NCI-H1417 (cell line): ENCODE measurements around the gene RPAP3.

Source experiments
- DNase-seq, 3 experiments: peaks; one replicate each; lab custom pipeline; 2025; lab: John Stamatoyannopoulos, UW

The RPAP3 gene

GRCh38 chr12:47722136-47722834 is 16.5 kb upstream of the RPAP3 start:
- no peak for DNase-seq

GRCh38 chr12:47721431-47721973 is 15.7 kb upstream of the RPAP3 start:
- DNase-seq: no peak

- DNase-seq: no peak
Measured at GRCh38 chr12:47718531-47718930, 12.7 kb upstream of the RPAP3 start.

GRCh38 chr12:47717443-47718193 is 11.8 kb upstream of the RPAP3 start:
- DNase-seq: peak; percentile 21 to 79 (median 51)

DNA sequence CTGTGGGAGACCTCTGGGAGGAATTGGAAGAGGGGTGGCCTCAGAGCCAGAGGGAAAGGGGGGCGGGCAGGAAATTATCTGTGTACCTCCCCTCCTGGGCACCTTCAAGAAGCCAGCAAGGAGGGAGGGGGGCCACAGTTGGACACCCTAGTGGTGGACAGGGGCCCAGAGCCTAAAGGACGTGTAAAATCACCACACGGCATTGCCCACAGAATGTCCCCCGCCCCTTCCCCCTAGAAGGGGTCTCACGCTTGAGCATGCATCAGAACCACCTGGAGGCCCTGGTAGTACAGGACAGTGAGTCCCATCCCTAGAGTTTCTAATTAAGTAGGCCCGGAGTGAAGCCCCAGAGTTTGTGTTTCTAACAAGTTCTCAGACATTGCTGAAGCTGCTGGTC is 11.2 kb upstream of the RPAP3 start:
- no peak for DNase-seq

GRCh38 chr12:47715877-47716548 is 10.2 kb upstream of the RPAP3 start:
- no peak for DNase-seq

GRCh38 chr12:47715393-47715876 is 9.6 kb upstream of the RPAP3 start:
- DNase-seq: peak; percentile 66 to 93 (median 84)

- DNase-seq: no peak
Measured at GRCh38 chr12:47714826-47715386, 9.1 kb upstream of the RPAP3 start.

GRCh38 chr12:47712171-47712570 is 6.3 kb upstream of the RPAP3 start:
- DNase-seq: no peak

GRCh38 chr12:47711448-47711847 is 5.6 kb upstream of the RPAP3 start:
- no peak for DNase-seq

DNA sequence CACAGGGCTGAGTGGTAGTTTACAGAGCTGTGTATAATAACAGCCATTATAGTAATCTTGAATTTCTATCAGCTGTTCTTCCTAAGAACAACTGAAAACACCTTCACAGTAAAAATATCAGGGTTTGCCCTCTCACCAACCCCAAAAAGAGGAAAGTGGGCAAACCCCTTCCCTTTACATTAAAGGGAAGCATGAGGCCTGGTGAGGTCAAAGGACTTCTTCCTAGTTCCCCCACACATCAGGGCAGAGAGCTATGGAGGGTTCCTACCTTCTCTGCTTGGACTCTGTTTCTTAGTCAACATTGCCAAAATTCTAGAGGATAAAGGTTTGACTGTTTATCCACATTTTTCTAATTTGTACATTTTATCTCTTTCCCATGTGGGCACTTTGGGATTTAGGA is 4.4 kb upstream of the RPAP3 start:
- no peak for DNase-seq

DNA sequence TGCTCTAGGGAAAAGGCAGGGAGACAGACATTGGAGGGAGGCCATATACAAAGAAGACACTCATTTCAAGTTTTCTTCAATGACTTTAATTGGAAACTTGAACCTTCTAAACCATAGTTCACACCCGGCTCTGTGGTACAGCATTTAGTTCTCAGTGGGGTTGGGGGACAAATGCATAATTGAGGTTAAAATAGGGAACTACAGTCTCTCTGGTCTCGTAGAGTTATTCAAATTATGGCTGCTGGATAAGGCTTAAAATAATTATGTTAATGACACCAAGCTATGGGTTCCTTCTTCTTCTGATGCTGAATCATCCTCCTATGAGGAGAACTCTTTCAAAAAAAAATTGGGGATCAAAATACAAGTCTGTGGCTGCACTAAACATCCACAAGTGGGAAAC is 3.8 kb upstream of the RPAP3 start:
- no peak for DNase-seq

DNA sequence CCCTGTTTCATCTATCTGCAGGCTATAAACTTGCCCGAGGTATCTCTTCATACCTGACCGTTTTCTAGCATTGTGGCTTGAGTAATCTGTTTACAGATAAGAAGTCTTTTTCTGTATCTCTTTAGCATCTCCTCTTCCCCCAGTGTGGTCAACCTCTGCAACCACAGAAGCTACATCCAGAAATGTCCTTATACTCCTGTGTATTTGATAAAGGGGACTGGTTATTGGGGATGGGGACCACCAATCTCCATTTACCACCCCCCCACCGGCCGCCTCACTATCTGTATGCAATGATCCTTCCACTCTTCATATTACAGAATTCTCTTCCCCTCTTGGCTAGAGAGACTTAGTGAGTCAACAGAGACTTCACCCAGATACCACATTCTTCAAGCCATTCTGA is 3.4 kb upstream of the RPAP3 start:
- DNase-seq: no peak

DNA sequence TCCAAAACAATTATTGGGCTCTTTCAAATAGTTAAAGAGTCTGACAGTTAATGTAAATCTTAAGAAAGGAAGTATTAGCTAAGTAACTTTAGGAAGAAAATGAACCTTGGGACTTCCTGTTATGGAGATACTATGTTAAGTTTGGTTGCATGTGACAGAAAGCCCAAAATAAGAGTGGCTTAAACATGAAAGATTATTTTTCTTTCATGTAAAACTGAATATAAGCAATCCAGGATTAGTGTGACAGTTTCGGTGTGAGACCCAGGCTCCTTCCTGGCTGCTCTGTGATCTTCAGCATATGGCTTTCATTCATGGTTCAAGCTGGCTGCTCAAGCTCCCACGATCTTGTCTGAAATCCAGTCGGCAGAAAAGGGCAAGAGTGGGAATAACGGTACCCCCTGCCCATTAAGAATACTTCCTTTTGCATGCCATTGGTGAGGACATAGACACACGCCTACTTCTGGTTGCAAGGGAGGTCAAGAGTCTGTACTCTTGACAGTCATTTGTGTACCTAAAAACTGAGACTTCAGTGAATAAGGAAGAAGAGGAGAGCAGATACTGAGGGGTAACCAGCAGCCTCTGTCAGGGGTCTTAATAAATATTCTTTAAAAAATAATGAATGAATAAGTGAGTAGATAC is 2.2 kb upstream of the RPAP3 start:
- no peak for DNase-seq

DNA sequence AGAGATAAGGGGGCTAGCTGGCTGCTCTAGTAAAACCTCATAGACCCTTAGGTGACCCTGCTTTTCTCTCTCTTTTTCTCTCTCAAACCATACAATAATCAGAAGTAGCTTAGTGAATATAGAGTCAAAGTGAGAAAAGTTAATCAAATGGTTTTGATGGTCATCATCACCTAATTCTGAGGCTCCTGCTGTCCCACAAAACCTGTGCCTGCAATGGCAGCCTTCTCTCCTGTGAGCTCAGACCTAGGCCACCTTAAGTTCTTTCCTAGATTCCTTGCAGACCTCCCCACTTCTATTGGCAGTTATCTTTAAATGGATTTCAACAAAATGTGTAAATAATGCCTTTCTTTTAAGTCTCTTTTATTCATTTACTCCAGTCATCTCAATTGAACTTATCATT is 1.5 kb upstream of the RPAP3 start:
- DNase-seq: no peak

- no peak for DNase-seq
Measured at GRCh38 chr12:47705229-47705565, 633 bp downstream of the RPAP3 start.

- DNase-seq: no peak
Measured at GRCh38 chr12:47704719-47705118, 1.1 kb downstream of the RPAP3 start.

- no peak for DNase-seq
Measured at GRCh38 chr12:47700263-47700662, 5.6 kb downstream of the RPAP3 start.

- DNase-seq: no peak
Measured at GRCh38 chr12:47698631-47699030, 7.2 kb downstream of the RPAP3 start.

- DNase-seq: no peak
Measured at GRCh38 chr12:47698055-47698454, 7.8 kb downstream of the RPAP3 start.

DNA sequence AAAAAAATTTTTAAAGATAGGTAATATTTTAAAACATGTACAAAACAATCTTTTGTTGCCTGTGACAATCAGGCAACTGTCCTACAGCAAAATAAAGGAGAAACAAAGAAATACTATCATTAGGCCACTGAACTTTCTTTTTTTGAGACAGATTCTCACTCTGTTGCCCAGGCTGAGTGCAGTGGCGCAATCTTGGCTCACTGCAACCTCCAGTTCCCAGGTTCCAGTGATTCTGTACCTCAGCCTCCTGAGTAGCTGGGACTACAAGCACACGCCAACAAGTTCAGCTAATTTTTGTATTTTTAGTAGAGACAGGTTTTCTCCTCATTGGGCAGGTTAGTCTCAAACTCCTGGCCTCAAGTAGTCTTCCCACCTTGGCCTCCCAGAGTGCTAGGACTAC is 16.6 kb downstream of the RPAP3 start:
- DNase-seq: no peak

GRCh38 chr12:47687636-47688035 is 18.2 kb downstream of the RPAP3 start:
- DNase-seq: no peak
